Kidney epithelial cell (primary cell): ENCODE measurements around the gene SRCIN1. TPM values are rescaled to one million over a fixed set of nuclear protein-coding genes. Genes with fewer than 3 reads are reported as not detected.
"Not testable (repeated sequence)": the region's sequence is repeated elsewhere in the genome, so short reads cannot be mapped to it uniquely, and the experiment has no call there.

Experiments used
- DNase-seq: peaks from one replicate; pipeline ENCODE4 v3.0.0-alpha.2; 2010; ENCODE audit warnings: low read depth
- H3K27me3 ChIP-seq: 2 replicates; pipeline ENCODE4 v1.6.0; 2011; ENCODE audit warnings: low read length; ENCODE audit not compliant: control insufficient read depth, insufficient read depth
- H3K36me3 ChIP-seq: 2 replicates; pipeline ENCODE4 v1.5.1; 2011; ENCODE audit warnings: low read length; ENCODE audit not compliant: control insufficient read depth, insufficient read depth
- H3K4me3 ChIP-seq: 2 replicates; pipeline ENCODE4 v1.5.1; 2011; ENCODE audit warnings: low read depth, mild to moderate bottlenecking, control low read depth, low read length
- CTCF ChIP-seq: IDR thresholded peaks from 2 replicates; pipeline ENCODE4 v1.5.1; 2011; ENCODE audit warnings: mild to moderate bottlenecking, moderate library complexity, low read length, control low read depth, inconsistent platforms; ENCODE audit not compliant: insufficient read depth, poor library complexity, severe bottlenecking
- total RNA-seq: library from RNA; depleted of rRNA; stranded (reverse); fragments of >200 nt; gene quantifications from 2 replicates; pipeline ENCODE4 v1.2.3, GENCODE V29; 2015

SRCIN1 gene
- total RNA-seq, 1 donor from 2014 or later = 0.84 TPM

GRCh38 chr17:38535886-38536285 lies 69.9 kb downstream of the SRCIN1 start:
- no peak for TF ChIP-seq CTCF
- Histone ChIP-seq H3K4me3 (no peak overlapping the region), H3K27me3 (peaks cover 35% of the 10 kb centered on the region), H3K36me3 (no peaks in the 10 kb centered on the region)
- no peak for DNase-seq

- H3K4me3 ChIP-seq = no peak overlapping the region
- no peak for TF ChIP-seq CTCF
- H3K27me3 ChIP-seq = peaks cover 43% of the 10 kb centered on the region
- no peak for DNase-seq
- H3K36me3 ChIP-seq = no peaks in the 10 kb centered on the region
Measured at GRCh38 chr17:38534498-38534885, 71.3 kb downstream of the SRCIN1 start.

GRCh38 chr17:38533866-38534497 lies 71.8 kb downstream of the SRCIN1 start:
- TF ChIP-seq CTCF = no peak
- DNase-seq = no peak
- Histone ChIP-seq H3K27me3 (peaks cover 43% of the 10 kb centered on the region), H3K36me3 (no peaks in the 10 kb centered on the region), H3K4me3 (no peak overlapping the region)

- DNase-seq = no peak
- H3K4me3 ChIP-seq = no peak overlapping the region
Measured at GRCh38 chr17:38533241-38533640, 72.5 kb downstream of the SRCIN1 start.

GRCh38 chr17:38532451-38532850 lies 73.3 kb downstream of the SRCIN1 start:
- no peak for TF ChIP-seq CTCF

More at GRCh38 chr17:38533241-38533640, 72.5 kb downstream of the SRCIN1 start:
- peaks cover 47% of the 10 kb centered on the region for H3K27me3 ChIP-seq
- H3K36me3 ChIP-seq = no peaks in the 10 kb centered on the region
- no peak for TF ChIP-seq CTCF

GRCh38 chr17:38531761-38532160 lies 74.0 kb downstream of the SRCIN1 start:
- not testable (repeated sequence) for H3K4me3 ChIP-seq, DNase-seq, H3K36me3 ChIP-seq
- peaks cover 50% of the 10 kb centered on the region for H3K27me3 ChIP-seq

More at GRCh38 chr17:38532451-38532850, 73.3 kb downstream of the SRCIN1 start:
- Histone ChIP-seq H3K27me3 (peaks cover 51% of the 10 kb centered on the region), H3K36me3 (no peaks in the 10 kb centered on the region), H3K4me3 (no peak overlapping the region)
- no peak for DNase-seq

GRCh38 chr17:38530856-38531255 lies 74.9 kb downstream of the SRCIN1 start:
- peaks cover 41% of the 10 kb centered on the region for H3K27me3 ChIP-seq
- not testable (repeated sequence) for DNase-seq, H3K4me3 ChIP-seq, H3K36me3 ChIP-seq

GRCh38 chr17:38528141-38528540 lies 77.6 kb downstream of the SRCIN1 start:
- not testable (repeated sequence) for H3K36me3 ChIP-seq

GRCh38 chr17:38526526-38526925 lies 79.2 kb downstream of the SRCIN1 start:
- peaks cover 19% of the 10 kb centered on the region for H3K27me3 ChIP-seq
- not testable (repeated sequence) for DNase-seq, H3K4me3 ChIP-seq, H3K36me3 ChIP-seq

More at GRCh38 chr17:38528141-38528540, 77.6 kb downstream of the SRCIN1 start:
- peaks cover 30% of the 10 kb centered on the region for H3K27me3 ChIP-seq
- H3K4me3 ChIP-seq, DNase-seq: not testable (repeated sequence)
